Activated effector memory CD4-positive, alpha-beta T cell treated with Interleukin-2 at 50 U/mL for 16 hours (primary cell): ENCODE data around the gene CARNS1.

ENCODE experiments used
- DNase-seq: peaks from one replicate; pipeline ENCODE4 v3.0.0-alpha.2; 2020

The CARNS1 gene

DNA sequence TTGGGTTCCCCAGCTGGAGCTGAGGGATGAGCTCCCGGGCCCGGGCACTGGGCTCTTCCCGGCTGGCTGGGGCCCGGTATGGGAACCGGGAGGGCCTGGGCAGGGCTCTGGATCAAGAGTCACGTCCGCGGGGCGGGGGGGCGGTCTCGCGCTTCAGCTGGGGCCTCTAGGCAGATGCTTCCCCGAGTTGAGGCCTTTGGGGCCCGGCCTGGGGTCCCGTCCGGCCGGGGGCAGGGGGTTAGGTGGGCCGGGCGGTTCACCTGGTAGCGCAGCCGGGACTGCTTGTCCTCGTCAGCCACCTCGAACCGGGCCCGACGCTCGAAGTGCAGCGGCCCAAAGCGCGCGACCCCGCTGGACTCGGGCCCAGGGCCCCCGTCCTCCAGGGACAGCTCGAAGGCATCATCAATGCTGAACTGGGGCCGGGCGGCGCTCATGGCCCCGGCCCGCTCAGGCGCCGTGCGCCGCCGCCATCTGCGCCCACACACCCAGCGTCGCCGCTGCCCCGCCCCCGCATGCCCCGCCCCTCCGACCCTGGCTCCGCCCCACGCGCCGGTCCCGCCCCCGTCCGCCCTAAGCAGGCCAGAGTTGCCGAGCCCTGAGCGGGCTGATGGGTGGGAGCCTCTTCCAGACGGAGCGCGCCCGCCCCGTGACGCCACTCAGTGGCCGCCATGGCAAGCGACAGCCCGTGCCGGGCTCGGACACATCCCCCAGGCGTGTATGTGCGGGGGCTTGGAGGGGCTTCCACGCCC, 53.5 kb downstream of the CARNS1 start, which contains the start of gene TMEM134:
Gene TMEM134 (minus strand): TSS at position 493 of the 749 bp plus-strand sequence. CDS start 59 bp downstream, at position 434.
- DNase-seq, result peak; percentile 88

DNA sequence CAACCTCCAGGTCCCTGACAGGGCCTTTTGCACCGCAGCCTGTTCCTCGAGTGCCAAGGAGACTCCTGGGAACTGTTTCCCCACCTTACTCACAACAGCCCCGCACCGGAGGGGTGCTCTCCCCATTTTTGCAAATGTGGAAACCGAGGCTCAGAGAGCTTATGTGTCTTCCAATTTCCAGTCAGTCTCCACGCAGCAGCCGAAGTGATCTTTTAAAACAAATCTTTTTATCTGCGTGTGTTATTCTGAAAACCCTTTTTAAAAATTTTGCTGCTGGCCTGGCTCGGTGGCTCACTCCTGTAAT, 54.0 kb downstream of the CARNS1 start:
- no peak for DNase-seq

DNA sequence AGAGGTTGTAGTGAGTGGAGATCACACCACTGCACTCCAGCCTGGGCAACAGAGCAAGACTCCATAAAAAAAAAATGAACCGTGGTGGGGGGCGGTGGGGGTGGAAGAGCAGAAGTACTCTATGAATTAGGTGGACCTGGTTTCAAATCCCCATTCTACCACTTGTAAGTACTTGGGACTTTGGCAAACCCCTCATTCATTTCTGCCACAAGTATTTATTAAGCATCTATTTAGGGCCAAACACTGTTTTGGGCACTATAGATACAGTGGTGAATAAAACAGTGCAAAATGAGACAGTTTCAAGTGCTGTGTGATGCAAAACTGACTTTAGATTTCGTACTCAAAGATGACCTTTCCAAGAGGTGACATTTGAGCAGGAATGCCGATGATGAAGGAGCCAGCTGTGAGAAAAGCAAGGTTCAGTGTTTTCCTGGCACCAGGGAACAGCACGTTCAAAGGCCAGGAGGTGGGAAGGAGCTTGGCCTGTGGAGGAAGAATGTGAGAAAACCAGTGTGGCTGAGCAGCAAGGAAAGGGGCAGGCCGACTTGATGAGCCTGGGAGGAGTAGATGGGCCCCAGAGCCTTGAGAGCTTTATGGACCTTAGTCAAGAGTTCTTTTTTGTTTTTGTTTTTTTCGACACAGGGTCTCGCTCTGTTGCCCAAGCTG, 55.0 kb downstream of the CARNS1 start:
- DNase-seq, result no peak

DNA sequence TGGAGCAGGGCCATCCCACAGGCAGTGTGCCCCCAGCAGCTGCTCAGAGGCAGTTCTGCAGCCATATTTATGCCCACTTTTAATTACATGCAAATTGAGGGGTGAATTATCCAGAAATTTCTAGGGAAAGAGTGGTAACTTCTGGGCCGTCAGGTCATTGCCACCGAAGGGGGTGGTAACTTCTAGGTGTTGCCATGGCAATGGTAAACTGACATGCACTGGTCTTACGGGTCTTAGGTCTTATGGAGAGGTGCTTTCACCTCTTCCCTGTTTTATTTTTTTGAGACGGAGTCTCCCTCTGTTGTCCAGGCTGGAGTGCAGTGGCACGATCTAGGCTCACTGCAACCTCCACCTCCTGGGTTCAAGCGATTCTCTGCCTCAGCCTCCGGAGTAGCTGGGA, 57.4 kb downstream of the CARNS1 start:
- DNase-seq, result no peak
